BLaER1 (cell line): ENCODE data around the gene HS6ST2.
A peak's percentile ranks its signal among the peaks of the same experiment; 100 is the strongest.

Experiments
- H3K27ac ChIP-seq: shearing (Covaris generic); formaldehyde crosslinking; 2 replicates; pipeline ENCODE4 v1.8.1; 2022
- H3K27me3 ChIP-seq: shearing (Covaris generic); formaldehyde crosslinking; 2 replicates; pipeline ENCODE4 v1.8.1; 2022
- H3K36me3 ChIP-seq: shearing (Covaris generic); formaldehyde crosslinking; 2 replicates; pipeline ENCODE4 v1.8.1; 2022
- H3K4me1 ChIP-seq: shearing (Covaris generic); formaldehyde crosslinking; 2 replicates; pipeline ENCODE4 v1.8.1; 2022
- H3K4me2 ChIP-seq: shearing (Covaris generic); formaldehyde crosslinking; 2 replicates; pipeline ENCODE4 v1.8.1; 2022
- H3K4me3 ChIP-seq: shearing (Covaris generic); formaldehyde crosslinking; 2 replicates; pipeline ENCODE4 v1.8.1; 2022
- H3K9ac ChIP-seq: shearing (Covaris generic); formaldehyde crosslinking; 2 replicates; pipeline ENCODE4 v1.8.1; 2022
- H3K9me3 ChIP-seq: shearing (Covaris generic); formaldehyde crosslinking; 2 replicates; pipeline ENCODE4 v1.8.1; 2022
- H4K20me1 ChIP-seq: shearing (Covaris generic); formaldehyde crosslinking; 2 replicates; pipeline ENCODE4 v1.8.1; 2022
- Cebpa-rat ChIP-seq: shearing (Covaris generic); IDR thresholded peaks from 2 replicates; pipeline ENCODE4 v1.8.1; 2022

The HS6ST2 gene

GRCh38 chrX:132860200-132860599 is 98.2 kb downstream of the HS6ST2 start:
- H3K4me3 ChIP-seq: no peak overlapping the region
- no peak overlapping the region for H3K27ac ChIP-seq
- H3K9me3 ChIP-seq: peaks cover 15% of the 10 kb centered on the region; the same call in 1 of the 2 replicates
- no peak for TF ChIP-seq Cebpa-rat
- H3K9ac ChIP-seq: no peak overlapping the region
- H3K36me3 ChIP-seq: no peaks in the 10 kb centered on the region
- H3K27me3 ChIP-seq: peaks cover 79% of the 10 kb centered on the region
- peaks cover 24% of the 10 kb centered on the region for H3K4me1 ChIP-seq
- no peak overlapping the region for H3K4me2 ChIP-seq
- no peaks in the 10 kb centered on the region for H4K20me1 ChIP-seq

DNA sequence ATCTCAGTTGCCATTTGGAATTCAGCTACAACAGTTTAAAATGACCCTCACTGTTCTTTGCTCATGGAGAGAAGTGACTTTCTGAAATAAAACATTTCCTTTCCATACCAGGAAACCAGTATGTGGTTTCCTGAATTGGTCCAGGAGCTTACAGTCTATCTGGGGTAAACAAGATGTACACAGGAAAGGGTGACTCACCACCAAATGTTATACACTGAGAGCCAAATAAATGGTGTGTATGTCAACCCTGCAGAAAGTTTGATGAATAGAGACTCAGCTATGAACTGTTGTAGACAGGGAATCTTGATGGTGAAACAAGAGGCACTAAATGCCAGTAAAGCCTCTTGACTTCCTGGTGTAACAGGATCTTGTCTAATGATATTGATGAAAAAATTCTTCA is 100.4 kb downstream of the HS6ST2 start:
- Histone ChIP-seq H3K4me2 (peak overlapping the region; percentile 65), H3K4me3 (no peak overlapping the region)
- no peak for TF ChIP-seq Cebpa-rat

GRCh38 chrX:132855780-132856341 is 102.6 kb downstream of the HS6ST2 start:
- no peak for TF ChIP-seq Cebpa-rat
- no peak overlapping the region for H3K9ac ChIP-seq
- peaks cover 24% of the 10 kb centered on the region for H3K4me1 ChIP-seq
- H3K36me3 ChIP-seq: no peaks in the 10 kb centered on the region
- H3K27ac ChIP-seq: no peak overlapping the region
- peak overlapping the region; percentile 20 for H3K4me2 ChIP-seq
- peaks cover 11% of the 10 kb centered on the region; the same call in 1 of the 2 replicates for H3K9me3 ChIP-seq
- H3K4me3 ChIP-seq: no peak overlapping the region
- H3K27me3 ChIP-seq: peaks cover 89% of the 10 kb centered on the region
- peaks cover 11% of the 10 kb centered on the region; the same call in 1 of the 2 replicates for H4K20me1 ChIP-seq

More for the DNA sequence above, 100.4 kb downstream of the HS6ST2 start:
- Histone ChIP-seq H3K27me3 (peaks cover 85% of the 10 kb centered on the region), H3K9ac (no peak overlapping the region), H3K4me1 (peaks cover 24% of the 10 kb centered on the region), H4K20me1 (no peaks in the 10 kb centered on the region), H3K36me3 (no peaks in the 10 kb centered on the region), H3K9me3 (peaks cover 11% of the 10 kb centered on the region; the same call in 1 of the 2 replicates), H3K27ac (no peak overlapping the region)

DNA sequence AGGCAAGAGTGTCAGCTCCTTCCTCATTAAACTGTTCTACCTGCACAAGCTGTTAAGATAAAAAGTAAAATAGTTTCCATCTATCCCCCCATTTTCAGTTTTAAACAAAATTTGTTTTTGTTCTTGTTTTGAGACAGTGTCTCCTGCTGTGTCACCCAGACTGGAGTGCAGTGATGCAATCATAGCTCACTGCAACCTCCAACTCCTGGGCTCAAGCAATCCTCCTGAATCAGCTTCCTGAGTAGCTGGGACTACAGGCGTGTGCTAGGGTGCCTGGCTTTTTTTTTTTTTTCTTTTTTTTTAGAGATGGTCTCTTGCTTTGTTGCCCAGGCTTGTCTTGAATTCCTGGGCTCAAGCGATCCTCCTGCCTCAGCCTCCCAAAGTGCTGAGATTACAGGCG is 105.4 kb downstream of the HS6ST2 start:
- no peak overlapping the region for H3K4me3 ChIP-seq
- H3K36me3 ChIP-seq: no peaks in the 10 kb centered on the region
- TF ChIP-seq Cebpa-rat: no peak
- H4K20me1 ChIP-seq: peaks cover 29% of the 10 kb centered on the region; the same call in 1 of the 2 replicates
- no peak overlapping the region for H3K9ac ChIP-seq
- peaks cover 97% of the 10 kb centered on the region for H3K27me3 ChIP-seq
- H3K4me1 ChIP-seq: peaks cover 11% of the 10 kb centered on the region
- no peak overlapping the region for H3K27ac ChIP-seq
- H3K4me2 ChIP-seq: no peak overlapping the region
- H3K9me3 ChIP-seq: peaks cover 6% of the 10 kb centered on the region; the same call in 1 of the 2 replicates

GRCh38 chrX:132848296-132848970 is 110.0 kb downstream of the HS6ST2 start:
- Histone ChIP-seq H3K4me2 (no peak overlapping the region), H3K4me1 (no peaks in the 10 kb centered on the region), H3K27ac (no peak overlapping the region), H3K9me3 (no peaks in the 10 kb centered on the region), H3K4me3 (no peak overlapping the region), H4K20me1 (peaks cover 29% of the 10 kb centered on the region; the same call in 1 of the 2 replicates), H3K36me3 (no peaks in the 10 kb centered on the region), H3K9ac (no peak overlapping the region), H3K27me3 (peaks cover 96% of the 10 kb centered on the region)
- TF ChIP-seq Cebpa-rat: no peak

DNA sequence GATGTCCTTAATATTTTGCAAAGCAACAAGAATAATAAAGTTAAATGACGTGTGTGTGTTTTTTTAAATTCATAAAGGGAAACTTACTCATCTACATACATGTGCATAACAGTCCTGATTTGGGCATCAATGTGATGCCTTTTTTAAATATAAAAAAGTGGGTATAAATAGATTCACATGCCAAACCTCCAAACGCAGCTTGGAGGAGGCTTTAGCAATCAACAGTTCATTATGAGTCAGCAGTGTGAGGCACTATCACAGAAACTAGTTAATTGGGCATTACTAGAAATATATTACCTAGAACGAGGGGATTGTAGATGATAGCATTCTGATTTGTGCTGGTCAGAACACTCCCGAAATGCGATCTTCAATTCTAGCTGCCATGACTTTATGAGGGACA is 115.1 kb downstream of the HS6ST2 start:
- Histone ChIP-seq H3K27ac (no peak overlapping the region), H3K4me1 (no peaks in the 10 kb centered on the region), H3K27me3 (peaks cover 89% of the 10 kb centered on the region), H3K9me3 (no peaks in the 10 kb centered on the region), H3K9ac (no peak overlapping the region), H4K20me1 (0 out of 2 replicates have a peak, but pooled peaks cover 4% of the 10 kb centered on the region), H3K36me3 (no peaks in the 10 kb centered on the region), H3K4me3 (no peak overlapping the region), H3K4me2 (no peak overlapping the region)
- TF ChIP-seq Cebpa-rat: no peak

DNA sequence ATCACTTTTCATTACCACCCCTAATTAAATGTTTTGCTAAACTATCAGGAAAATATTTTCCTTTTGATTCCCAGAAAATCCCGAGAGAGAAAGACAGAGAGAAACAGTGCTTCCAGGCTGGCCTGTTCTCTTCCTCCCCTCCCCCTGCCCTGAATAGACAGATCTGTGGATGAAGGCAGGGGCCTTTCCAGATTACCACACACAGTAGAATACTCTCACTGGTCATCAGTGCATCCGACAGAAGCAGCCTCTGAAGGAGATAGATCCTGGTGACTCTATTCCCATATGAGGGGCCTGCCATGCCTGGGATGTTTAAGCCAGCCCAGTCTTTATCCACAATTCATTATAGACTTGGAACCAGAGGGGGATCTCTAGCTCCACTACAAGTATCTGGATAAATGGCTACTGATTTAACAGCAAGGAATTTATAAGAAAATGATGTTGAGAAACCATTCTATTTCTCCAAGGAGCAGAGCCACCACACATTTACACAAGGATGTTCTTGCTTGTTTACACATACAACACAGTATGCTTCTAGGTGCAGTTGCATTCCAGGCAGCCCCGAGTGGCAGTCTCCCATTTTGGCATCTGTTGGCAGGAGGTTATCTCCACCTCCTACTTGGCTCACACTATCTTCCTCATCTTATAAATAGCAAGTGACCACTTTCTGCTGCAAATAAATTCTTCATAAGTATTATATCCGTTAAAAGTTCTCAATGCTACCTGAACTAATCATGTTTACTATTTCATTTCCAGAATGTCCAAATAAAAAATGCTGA is 115.8 kb downstream of the HS6ST2 start:
- Histone ChIP-seq H3K9ac (no peak overlapping the region), H3K27me3 (peaks cover 89% of the 10 kb centered on the region), H3K4me2 (no peak overlapping the region), H3K9me3 (no peaks in the 10 kb centered on the region), H4K20me1 (no peaks in the 10 kb centered on the region), H3K27ac (no peak overlapping the region), H3K4me1 (no peaks in the 10 kb centered on the region), H3K36me3 (no peaks in the 10 kb centered on the region), H3K4me3 (no peak overlapping the region)
- TF ChIP-seq Cebpa-rat: no peak

GRCh38 chrX:132837967-132838366 is 120.5 kb downstream of the HS6ST2 start:
- Histone ChIP-seq H3K27ac (no peak overlapping the region), H3K27me3 (peaks cover 91% of the 10 kb centered on the region), H3K9me3 (no peaks in the 10 kb centered on the region), H3K9ac (no peak overlapping the region), H3K4me3 (no peak overlapping the region), H3K4me1 (no peaks in the 10 kb centered on the region), H4K20me1 (no peaks in the 10 kb centered on the region; the same call in 1 of the 2 replicates), H3K36me3 (no peaks in the 10 kb centered on the region), H3K4me2 (no peak overlapping the region)
- TF ChIP-seq Cebpa-rat: no peak

DNA sequence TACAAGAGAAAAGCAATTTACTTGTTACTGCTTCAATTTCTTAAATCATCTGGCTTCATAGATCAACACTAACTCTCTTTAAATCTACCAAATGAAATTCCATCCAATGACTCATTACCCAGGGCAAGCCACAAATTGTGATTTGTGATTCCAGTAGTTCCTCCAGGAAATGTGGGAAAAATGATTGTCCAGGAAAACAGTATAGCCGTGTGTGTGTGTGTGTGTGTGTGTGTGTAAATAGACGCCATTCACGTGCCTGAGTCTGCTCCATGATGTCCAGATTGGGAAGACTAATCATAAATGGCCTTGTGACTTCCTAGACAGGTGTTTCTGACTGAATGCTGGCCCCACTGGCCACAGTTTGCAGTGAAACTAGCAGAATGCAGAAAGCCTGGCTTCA is 121.3 kb downstream of the HS6ST2 start:
- H3K4me1 ChIP-seq: no peaks in the 10 kb centered on the region
- H3K27me3 ChIP-seq: peaks cover 83% of the 10 kb centered on the region
- no peak overlapping the region for H3K4me3 ChIP-seq
- no peak overlapping the region for H3K9ac ChIP-seq
- no peak overlapping the region for H3K4me2 ChIP-seq
- H3K9me3 ChIP-seq: no peaks in the 10 kb centered on the region
- no peak for TF ChIP-seq Cebpa-rat
- H3K27ac ChIP-seq: no peak overlapping the region
- no peaks in the 10 kb centered on the region; the same call in 1 of the 2 replicates for H4K20me1 ChIP-seq
- H3K36me3 ChIP-seq: no peaks in the 10 kb centered on the region

DNA sequence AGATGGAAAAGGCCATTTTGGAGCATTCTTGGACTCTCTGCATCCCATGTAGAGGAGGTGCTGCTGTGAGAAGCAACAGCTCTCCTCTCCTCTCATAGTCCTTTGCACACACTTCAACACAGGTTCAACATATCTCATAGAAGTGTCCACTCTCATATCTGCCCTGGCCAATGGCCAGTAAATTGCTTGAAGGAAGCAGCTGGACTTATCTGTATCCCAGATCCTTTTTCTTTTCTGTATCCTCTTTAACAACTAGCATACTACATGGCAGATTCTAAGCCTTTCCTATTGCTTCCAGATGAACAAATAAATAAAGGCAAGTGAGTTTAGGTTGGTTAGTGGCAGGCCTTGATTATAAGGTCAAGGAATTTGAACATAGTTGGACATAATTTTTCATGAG is 122.0 kb downstream of the HS6ST2 start:
- H3K4me3 ChIP-seq: no peak overlapping the region
- H3K4me1 ChIP-seq: no peaks in the 10 kb centered on the region
- H3K9ac ChIP-seq: no peak overlapping the region
- H3K36me3 ChIP-seq: no peaks in the 10 kb centered on the region
- H3K27me3 ChIP-seq: peaks cover 81% of the 10 kb centered on the region
- no peak overlapping the region for H3K4me2 ChIP-seq
- H4K20me1 ChIP-seq: no peaks in the 10 kb centered on the region; the same call in 1 of the 2 replicates
- no peaks in the 10 kb centered on the region for H3K9me3 ChIP-seq
- TF ChIP-seq Cebpa-rat: no peak
- no peak overlapping the region for H3K27ac ChIP-seq
